KOPT-K1 (cell line): ENCODE results near the gene MORF4L1.
A peak's percentile ranks its signal among the peaks of the same experiment; 100 is the strongest.

Experiments used
- H3K27ac ChIP-seq: fragments of 200-600 bp; sonication (generic); 2 replicates; pipeline ENCODE4 v1.5.1; 2016; ENCODE audit warnings: antibody characterized with exemption, mild to moderate bottlenecking, low read depth, low read length; ENCODE audit not compliant: poor library complexity, severe bottlenecking
- H3K36me3 ChIP-seq: fragments of 200-600 bp; sonication (generic); 2 replicates; pipeline ENCODE4 v1.5.1; 2017; ENCODE audit warnings: antibody characterized with exemption, mild to moderate bottlenecking, low read length, moderate library complexity; ENCODE audit not compliant: insufficient read depth
- H3K9me3 ChIP-seq: fragments of 200-600 bp; sonication (generic); 2 replicates; pipeline ENCODE4 v1.5.1; 2017; ENCODE audit warnings: antibody characterized with exemption, low read length, mild to moderate bottlenecking; ENCODE audit not compliant: insufficient read depth, poor library complexity, severe bottlenecking

Gene MORF4L1

DNA sequence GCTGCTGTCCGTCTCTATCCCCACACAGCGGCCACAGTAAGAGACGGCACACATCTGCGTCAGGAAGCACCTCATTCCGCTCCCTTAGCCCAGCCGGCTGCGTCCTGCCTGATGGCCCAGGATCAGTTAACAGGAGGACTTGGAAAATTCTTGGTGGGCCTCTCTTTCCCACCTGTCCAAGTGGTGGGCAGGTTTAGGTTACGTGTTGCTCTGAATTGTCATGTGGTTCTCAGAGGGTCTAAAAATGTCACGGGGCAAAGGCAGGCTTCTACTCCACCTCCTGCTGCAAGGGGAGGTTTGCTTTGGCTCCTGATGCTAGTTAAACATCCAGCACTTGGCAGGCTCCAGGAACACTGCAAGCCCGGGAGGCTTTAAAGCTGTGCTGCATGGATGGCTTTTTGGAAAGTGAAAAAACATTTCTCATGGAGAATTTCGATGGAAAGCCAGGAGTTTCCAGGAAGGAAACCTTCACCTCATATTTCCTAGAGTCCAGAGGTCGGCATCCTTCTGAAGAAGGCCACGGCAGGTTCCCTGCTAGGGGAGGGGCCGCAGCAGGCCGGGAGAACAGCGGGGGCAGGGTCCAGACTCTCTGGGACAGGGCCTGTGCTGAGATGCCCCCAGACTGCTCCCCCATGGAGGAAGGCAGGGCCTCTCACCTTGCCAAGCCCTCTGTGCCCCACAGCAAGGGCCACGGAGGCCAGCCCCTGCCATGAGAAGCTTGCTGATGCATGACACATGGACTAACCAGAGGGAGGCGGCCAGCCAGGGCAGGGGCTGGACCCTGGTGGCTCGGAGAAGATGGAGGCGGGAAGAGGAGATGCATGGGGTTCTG, 61.3 kb downstream of the MORF4L1 start:
- Histone ChIP-seq H3K9me3 (no peaks in the 10 kb centered on the region), H3K36me3 (peaks cover 31% of the 10 kb centered on the region; the same call in 1 of the 2 replicates), H3K27ac (no peak overlapping the region)

DNA sequence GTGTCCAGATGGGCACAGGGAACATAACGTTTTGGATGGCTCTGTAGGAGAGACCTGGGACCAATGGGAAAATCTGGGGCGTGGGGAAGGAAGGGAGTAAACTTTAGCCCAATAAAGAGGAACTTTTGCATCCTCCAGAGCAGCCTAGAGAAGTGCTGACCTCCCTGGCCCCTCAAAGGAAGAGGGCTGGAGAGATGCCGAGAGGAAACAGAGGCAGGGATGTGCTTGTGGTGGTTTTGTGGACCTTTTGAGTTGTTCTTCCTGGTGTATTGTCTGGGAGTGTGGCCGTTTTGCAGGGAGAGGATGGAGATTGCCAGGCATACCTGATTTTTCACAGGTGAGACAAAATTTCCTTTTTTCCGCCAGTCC, 61.9 kb downstream of the MORF4L1 start:
- no peaks in the 10 kb centered on the region for H3K9me3 ChIP-seq
- H3K27ac ChIP-seq, result no peak overlapping the region
- H3K36me3 ChIP-seq, result peaks cover 29% of the 10 kb centered on the region; the same call in 1 of the 2 replicates

DNA sequence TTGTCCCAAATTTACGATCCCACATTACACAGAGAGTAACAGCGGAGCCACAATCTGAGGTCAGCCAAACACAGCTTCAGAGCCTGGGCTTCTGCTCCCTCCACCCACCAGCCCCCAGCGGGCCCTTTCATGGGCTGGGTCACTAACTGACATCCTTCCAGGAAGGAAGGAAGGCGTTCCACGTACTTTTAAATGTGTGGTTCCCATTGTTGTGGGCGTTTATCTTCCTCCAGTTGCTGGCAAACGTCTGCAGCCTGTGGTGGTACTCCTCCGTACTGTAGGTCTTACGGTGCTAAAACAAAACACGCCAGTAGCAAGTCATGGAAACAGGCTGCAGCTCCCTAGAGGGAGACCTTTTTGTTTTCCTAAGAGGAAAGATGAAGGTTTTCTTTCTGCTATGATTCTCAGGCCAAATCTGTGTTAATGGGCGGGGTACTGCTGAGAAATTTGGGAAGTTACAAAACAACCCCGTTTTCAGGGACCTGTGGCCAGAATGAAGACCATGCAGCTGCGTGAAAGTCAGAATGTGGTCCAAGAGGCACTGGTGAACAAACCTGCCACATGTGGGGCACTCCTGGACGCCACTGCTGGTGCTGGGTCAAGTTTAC, 64.5 kb downstream of the MORF4L1 start:
- H3K36me3 ChIP-seq, result peaks cover 27% of the 10 kb centered on the region; the same call in 1 of the 2 replicates
- no peaks in the 10 kb centered on the region for H3K9me3 ChIP-seq

DNA sequence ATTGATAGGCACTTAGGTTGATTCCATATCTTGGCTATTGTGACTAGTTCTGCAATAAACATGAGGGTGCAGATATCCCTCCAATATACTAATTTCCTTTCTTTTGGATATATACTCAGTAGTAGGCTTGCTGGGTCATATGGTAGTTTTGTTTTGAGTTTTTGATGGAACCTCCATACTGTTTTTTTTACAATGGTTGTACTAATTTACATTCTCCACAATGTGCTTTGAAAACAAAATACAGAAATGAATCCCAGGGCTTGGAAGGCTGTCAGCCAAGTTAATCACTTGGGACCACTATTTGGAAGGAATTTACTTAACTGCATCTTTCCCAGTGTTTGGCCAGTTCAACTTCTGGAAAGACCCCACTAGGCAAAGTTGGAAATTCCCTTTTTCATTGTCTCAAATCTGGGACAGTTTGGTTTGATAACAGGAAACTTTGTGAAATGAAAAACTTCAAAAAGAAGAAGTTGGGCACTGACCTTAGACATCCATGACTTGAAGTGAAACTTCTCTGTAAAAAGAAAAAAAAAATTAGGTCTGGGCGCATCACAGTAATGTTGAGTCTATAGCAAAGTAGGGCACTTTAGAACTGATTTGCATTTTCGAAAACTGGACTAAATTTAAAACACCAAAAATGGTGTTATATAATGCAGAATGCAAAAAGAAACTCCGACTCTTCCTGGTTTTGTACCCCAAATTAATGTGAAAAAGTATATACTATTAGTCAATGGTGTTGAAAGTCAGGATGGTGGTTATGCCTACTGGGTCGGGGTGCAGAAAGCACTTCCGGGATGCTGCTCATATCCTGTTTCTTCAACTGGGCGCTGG, 66.2 kb downstream of the MORF4L1 start:
- no peaks in the 10 kb centered on the region for H3K9me3 ChIP-seq
- peak overlapping the region; percentile 87 for H3K27ac ChIP-seq
- H3K36me3 ChIP-seq, result peaks cover 19% of the 10 kb centered on the region; the same call in 1 of the 2 replicates

More for the DNA sequence above, 64.5 kb downstream of the MORF4L1 start:
- H3K27ac ChIP-seq, result peak overlapping the region; percentile 87

DNA sequence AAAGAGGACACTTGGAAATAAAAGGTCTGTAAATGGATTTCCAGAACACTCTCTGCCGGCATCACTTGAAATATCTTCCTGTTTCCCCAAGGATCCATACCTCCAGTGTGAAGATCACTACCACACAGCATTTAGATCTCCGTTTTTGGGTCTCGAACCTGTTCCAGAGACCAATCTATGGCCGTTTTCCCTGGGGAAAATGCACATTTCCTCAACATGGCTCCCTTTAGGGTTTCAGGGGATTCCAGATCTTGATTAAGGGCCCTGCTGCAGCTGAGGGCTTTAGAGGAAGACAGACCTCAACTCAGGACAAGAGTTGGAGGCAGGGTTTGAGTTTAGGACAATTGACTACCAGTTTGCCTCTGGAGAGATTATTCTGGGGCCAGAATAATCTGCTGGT, 70.1 kb downstream of the MORF4L1 start:
- Histone ChIP-seq H3K27ac (no peak overlapping the region), H3K36me3 (no peaks in the 10 kb centered on the region)

DNA sequence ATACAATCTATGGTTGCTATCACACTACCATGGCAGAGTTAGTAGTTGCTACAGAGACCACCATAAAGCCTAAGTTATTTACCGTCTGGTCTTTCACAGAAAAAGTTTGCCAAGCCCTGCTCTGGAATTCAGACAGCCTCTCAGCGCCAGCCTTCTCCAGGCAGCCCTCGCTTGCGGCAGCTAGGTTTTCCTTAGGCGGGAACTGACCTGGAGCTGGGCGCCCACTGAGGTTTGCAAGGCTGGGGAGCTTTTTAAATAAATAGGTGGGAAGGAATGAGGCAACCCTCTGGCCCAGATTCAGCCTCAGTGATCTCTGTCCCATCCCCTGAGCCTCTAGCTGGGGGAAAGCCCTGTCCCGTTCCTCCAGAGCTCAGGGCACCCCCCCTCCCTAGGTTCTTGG, 71.0 kb downstream of the MORF4L1 start:
- Histone ChIP-seq H3K9me3 (no peaks in the 10 kb centered on the region), H3K27ac (peak overlapping the region; percentile 55), H3K36me3 (no peaks in the 10 kb centered on the region)

More for the DNA sequence above, 70.1 kb downstream of the MORF4L1 start:
- no peaks in the 10 kb centered on the region for H3K9me3 ChIP-seq

DNA sequence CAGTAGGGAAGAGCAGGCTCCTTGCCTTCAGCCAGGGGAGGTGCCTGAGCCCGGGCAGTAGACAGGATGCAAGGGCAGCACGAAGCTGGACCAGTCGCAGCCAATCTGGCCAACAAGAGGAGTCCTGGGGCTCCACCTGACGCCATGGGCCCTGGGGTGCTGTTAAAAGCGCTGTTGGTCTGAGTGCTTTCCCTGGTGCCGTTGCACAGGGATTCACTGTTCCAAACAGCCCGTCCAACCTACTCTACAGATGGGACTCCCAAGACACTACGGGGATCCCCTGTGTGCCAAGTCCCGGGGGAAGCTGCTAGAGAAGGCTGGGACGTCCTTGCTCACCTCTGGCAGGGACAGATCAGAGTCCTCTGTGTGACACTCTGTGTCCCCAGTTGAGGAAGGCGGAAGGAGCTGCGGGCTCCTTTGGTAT, 71.5 kb downstream of the MORF4L1 start:
- Histone ChIP-seq H3K27ac (peak overlapping the region; percentile 55), H3K9me3 (no peaks in the 10 kb centered on the region), H3K36me3 (no peaks in the 10 kb centered on the region)

DNA sequence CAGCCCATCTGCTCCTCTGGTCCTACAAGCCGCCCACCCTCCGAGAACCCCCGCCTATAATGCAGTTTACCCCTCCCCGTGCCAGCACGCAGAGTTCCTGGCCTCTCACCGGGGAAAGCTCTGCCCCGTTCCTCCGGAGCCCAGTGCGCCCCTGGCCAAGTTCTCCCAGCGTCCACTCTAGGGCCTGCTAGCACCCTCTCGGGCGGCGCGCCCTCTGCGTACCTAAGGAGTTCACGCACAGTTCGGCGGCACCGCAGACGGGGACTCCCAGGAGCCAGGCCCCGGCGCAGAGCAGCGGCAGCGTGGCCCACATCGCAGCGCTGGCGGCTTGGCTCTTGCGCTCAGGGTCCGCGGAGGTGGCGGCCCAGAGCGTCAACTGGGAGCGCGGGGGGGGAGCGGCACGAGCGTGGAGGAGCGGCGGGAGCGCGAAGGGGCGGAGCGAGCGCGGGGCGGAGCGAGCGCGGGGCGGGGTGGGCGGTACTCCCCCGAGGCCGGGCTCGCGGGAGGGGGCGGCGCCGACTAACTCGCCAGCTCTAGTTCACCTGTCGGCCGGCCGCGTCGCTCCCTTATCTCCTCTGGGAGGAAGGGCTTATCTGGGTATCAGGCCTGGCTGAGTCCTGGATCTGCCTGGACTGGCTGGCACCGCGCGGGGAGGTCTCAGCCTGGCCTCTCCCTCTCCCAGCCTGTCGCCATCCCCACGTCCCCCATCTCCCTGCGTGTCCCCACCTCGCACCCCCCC, 72.1 kb downstream of the MORF4L1 start, which contains the start of gene CTSH:
Gene CTSH (minus strand): TSS at position 378 of the 739 bp plus-strand sequence. CDS start 65 bp downstream, at position 313.
- no peaks in the 10 kb centered on the region for H3K36me3 ChIP-seq

DNA sequence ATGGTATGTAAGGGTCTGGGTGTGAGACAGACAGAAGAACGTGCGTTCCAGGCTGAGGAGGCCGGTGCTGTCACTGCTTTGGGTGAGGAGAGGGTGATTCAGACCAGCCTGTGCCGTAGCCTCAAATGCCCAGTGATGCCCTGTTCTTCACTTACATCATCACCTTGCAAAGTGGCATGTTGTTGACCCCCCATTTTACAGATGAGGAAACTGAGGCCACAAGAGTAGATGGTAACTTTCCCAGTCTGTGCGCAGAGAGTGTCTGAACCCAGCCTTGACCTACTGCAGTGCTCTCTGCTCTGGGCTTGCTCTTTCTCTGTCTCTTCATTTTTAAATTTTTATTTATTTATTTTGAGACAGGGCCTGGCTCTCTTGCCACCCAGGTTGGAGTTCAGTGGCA, 73.8 kb downstream of the MORF4L1 start:
- Histone ChIP-seq H3K36me3 (no peaks in the 10 kb centered on the region), H3K27ac (no peak overlapping the region), H3K9me3 (no peaks in the 10 kb centered on the region)

More for the DNA sequence above, 72.1 kb downstream of the MORF4L1 start, which contains the start of gene CTSH:
- Histone ChIP-seq H3K27ac (peak within 1 kb of the TSS; percentile 55), H3K9me3 (no peaks in the 10 kb centered on the region)

DNA sequence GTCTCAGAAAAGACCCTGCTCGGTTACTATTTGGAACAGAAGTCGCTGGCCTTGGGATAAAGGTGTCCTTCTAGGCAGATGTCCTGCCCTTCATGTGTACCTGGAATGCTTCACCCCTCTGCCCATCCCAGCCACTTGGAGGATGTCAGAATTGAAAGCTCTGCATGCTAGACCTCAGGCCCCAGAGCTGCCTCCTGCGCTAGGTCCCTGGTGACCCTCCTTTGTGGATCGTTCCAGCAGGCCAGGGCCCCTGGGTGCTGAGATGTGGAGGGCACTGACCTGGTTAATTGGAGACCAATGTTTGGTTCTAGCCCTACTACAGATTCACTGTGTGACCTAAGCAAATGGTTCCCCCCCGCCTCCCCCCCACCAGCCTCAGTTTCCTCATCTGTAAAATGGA, 74.8 kb downstream of the MORF4L1 start:
- Histone ChIP-seq H3K9me3 (no peaks in the 10 kb centered on the region), H3K27ac (no peak overlapping the region), H3K36me3 (no peaks in the 10 kb centered on the region)
